Measurements from ENCODE around the gene OR52K2.

GRCh38 chr11:4495487-4495886, 46.4 kb downstream of the OR52K2 start:
- no peak for TF ChIP-seq EZH2 (IDR thresholded peaks at IDR 0.05; ENCODE audit: low read depth)
- no peak for TF ChIP-seq CTCF (conservative IDR thresholded peaks at IDR 0.05)

Data from PC-9 (cell line).